Activated CD4-positive, alpha-beta memory T cell treated with anti-CD3 and anti-CD28 coated beads, Interleukin-2, amount 10 ng/mL, durations not matched to agents 7 days and 5 days (primary cell): ENCODE data around the gene NDUFV1. TPM values are rescaled to one million over a fixed set of nuclear protein-coding genes. Genes with fewer than 3 reads are reported as not detected.
"Not testable (repeated sequence)": the region's sequence is repeated elsewhere in the genome, so short reads cannot be mapped to it uniquely, and the experiment has no call there.

Source experiments
- CTCF ChIA-PET: fragments of 350-600 bp; sonication (Branson Sonifier 250); formaldehyde crosslinking; loops from one replicate; lab custom pipeline; 2021; ENCODE audit warnings: antibody characterized with exemption, inconsistent platforms; lab: Charles Lee
- POLR2A ChIA-PET: fragments of 350-600 bp; sonication (Branson Sonifier 250); formaldehyde crosslinking; loops from one replicate; lab custom pipeline; 2021; ENCODE audit warnings: antibody characterized with exemption; lab: Charles Lee
- DNase-seq: peaks from one replicate; pipeline ENCODE4 v3.0.0-alpha.2; 2020
- H3K27ac Mint-ChIP-seq: one replicate; pipeline ENCODE4 v1.8.0; 2021; ENCODE audit warnings: mild to moderate bottlenecking, mixed read lengths
- H3K27me3 Mint-ChIP-seq: one replicate; pipeline ENCODE4 v1.8.0; 2021; ENCODE audit warnings: mixed read lengths
- H3K36me3 Mint-ChIP-seq: one replicate; pipeline ENCODE4 v1.8.0; 2021; ENCODE audit warnings: low read depth, mixed read lengths
- H3K4me1 Mint-ChIP-seq: one replicate; pipeline ENCODE4 v1.8.0; 2021; ENCODE audit warnings: mixed read lengths
- H3K4me3 Mint-ChIP-seq: one replicate; pipeline ENCODE4 v1.8.0; 2021; ENCODE audit warnings: mild to moderate bottlenecking, mixed read lengths
- H3K9me3 Mint-ChIP-seq: one replicate; pipeline ENCODE4 v1.8.0; 2021; ENCODE audit warnings: mixed read lengths
- total RNA-seq, 2 experiments: library from RNA; stranded (reverse); gene quantifications; one replicate each; pipeline ENCODE4 v1.2.3, GENCODE V29; 2021

NDUFV1 gene
- total RNA-seq, 2 experiments from 2014 or later: 174 to 193 TPM

DNA sequence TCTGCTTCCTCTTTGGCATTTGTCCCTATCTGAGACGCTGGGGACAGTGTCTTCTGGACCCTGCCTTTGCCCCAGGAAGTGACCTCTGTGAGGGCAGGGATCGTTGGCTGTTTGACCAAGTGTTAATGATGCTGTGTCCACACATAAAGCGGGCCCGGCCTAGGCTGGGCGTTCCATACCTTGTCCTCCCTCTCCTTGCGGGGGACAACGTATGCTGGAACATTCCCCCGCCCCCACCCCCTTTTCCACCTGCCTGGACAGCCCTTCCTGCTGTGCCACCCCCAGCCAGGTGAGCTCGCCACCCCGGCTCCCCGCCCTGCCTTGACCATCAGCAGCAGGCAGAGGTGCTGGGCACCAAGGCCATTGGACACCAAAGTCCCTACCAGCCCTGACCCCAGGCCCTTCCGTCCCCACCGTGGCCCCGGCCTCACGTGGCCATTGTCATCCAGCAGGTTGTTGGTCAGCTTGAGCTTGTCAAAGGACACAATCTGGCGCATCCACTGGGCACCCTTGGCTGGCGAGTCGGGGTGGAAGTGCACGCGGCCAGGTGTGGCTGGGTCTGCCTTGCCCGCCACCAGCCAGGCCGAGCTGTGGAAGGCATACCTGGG lies 27.1 kb downstream of the NDUFV1 start:
- DNase-seq: no peak
- H3K4me3 Mint-ChIP-seq: no peak overlapping the region
- H3K27ac Mint-ChIP-seq: no peak overlapping the region
- H3K36me3 Mint-ChIP-seq: no peaks in the 10 kb centered on the region
- H3K9me3 Mint-ChIP-seq: no peaks in the 10 kb centered on the region
- peaks cover 22% of the 10 kb centered on the region for H3K4me1 Mint-ChIP-seq
- ChIA-PET POLR2A (no interaction called here), CTCF (no interaction called here)
- no peaks in the 10 kb centered on the region for H3K27me3 Mint-ChIP-seq

DNA sequence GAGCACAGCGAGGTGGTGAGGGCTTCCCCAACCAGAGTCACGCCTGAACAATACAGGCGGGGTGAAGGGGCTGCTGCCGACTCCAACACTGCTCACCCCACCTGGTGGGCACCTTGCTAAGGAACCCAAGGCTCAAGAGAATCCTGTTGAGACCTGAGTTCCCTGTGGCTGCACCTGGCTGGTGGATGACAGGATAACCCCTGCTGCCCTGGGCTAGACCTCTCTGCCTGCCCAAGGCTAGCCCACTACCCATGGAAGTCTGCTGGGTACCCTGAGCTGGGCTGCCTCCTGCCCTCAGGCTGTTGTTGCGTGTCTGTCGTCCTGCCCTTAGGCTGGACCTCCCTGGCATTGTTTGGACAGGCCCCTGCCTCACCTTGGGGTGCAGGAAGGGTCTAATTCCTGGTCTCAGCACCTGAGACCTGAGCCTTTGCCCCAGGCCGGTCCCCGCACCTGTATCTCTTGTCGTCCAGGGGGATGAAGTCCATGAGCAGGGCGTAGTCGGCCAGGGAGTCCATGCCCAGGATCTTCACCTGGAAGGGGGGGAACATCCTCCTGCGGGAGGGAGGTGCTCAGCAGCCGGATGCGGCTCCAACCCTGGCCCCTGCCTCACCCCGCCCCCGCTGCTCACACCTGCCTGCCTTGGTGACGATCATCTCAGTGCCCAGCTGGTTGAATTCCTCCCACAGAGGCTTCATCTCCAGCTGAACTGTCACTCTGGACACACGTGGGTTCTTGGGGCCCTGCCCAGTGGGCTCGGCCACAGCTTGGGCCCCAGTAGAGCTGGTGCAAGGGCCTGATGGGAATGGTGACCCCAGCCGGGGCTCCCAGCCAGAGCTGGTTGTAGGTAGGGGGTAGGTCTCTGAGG lies 27.9 kb downstream of the NDUFV1 start:
- Mint-ChIP-seq H3K4me3 (no peak overlapping the region), H3K27ac (no peak overlapping the region), H3K9me3 (no peaks in the 10 kb centered on the region), H3K4me1 (peaks cover 18% of the 10 kb centered on the region), H3K36me3 (no peaks in the 10 kb centered on the region), H3K27me3 (no peaks in the 10 kb centered on the region)
- POLR2A ChIA-PET: interaction anchor here (1.0 kb wide), 1 partner anchor 11 kb away, joined by 5 read pairs; no protein-coding TSS in a partner anchor
- CTCF ChIA-PET: no interaction called here
- DNase-seq: no peak

DNA sequence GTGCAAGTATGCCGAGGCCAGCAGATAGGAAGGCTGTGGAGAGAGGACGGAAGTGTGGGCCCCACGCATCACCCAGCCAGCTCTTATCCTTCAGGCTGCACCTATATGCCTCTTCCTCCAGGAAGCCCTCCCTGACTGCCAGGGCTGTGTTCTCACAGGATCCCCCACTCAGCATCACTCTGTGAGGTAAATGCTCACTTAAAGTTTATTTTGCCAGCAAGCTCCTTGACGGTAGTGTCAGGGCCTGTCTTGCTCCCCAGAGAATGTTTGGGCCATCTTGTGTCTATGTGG lies 28.4 kb downstream of the NDUFV1 start:
- no peak overlapping the region for H3K4me3 Mint-ChIP-seq
- no peaks in the 10 kb centered on the region for H3K9me3 Mint-ChIP-seq
- H3K36me3 Mint-ChIP-seq: no peaks in the 10 kb centered on the region
- H3K27me3 Mint-ChIP-seq: no peaks in the 10 kb centered on the region
- H3K27ac Mint-ChIP-seq: no peak overlapping the region
- peaks cover 18% of the 10 kb centered on the region for H3K4me1 Mint-ChIP-seq
- POLR2A ChIA-PET: interaction anchor here (1.0 kb wide), 1 partner anchor 11 kb away, joined by 5 read pairs; no protein-coding TSS in a partner anchor
- CTCF ChIA-PET: interaction anchor here (1.2 kb wide), 1 partner anchor 22 kb away, joined by 8 read pairs; no protein-coding TSS in a partner anchor
- DNase-seq: no peak

DNA sequence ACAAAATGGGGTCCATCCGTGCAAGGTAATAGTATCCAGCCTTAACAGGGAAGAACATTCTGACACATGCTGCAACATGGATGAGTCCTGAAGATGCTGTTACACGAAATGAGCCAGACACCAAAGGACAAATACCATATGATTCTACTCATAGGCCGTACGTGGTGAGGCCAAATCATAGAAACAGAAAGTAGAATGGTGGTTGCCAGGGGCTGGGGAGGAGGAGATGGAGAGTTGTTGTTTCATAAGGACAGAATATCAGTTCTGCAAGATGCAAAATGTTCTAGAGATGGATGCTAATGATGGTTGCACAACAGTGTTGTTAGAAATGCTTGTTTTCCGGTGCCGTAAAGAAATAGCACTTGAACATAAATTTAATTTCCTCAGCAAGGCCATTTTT lies 30.2 kb downstream of the NDUFV1 start:
- no peak for DNase-seq
- H3K36me3 Mint-ChIP-seq: no peaks in the 10 kb centered on the region
- peaks cover 9% of the 10 kb centered on the region for H3K4me1 Mint-ChIP-seq
- ChIA-PET POLR2A (interaction anchor here (1.6 kb wide), 1 partner anchor 23 kb away, joined by 3 read pairs; no protein-coding TSS in a partner anchor), CTCF (interaction anchor here (1.0 to 1.4 kb wide), 2 partner anchors 13 to 18 kb away, joined by 3 to 4 read pairs; no protein-coding TSS in a partner anchor)
- H3K9me3 Mint-ChIP-seq: no peaks in the 10 kb centered on the region
- H3K4me3 Mint-ChIP-seq: no peak overlapping the region
- no peak overlapping the region for H3K27ac Mint-ChIP-seq
- H3K27me3 Mint-ChIP-seq: no peaks in the 10 kb centered on the region

GRCh38 chr11:67637441-67637840 lies 30.7 kb downstream of the NDUFV1 start:
- H3K27ac Mint-ChIP-seq, DNase-seq, H3K9me3 Mint-ChIP-seq, CTCF ChIA-PET, H3K4me3 Mint-ChIP-seq, H3K36me3 Mint-ChIP-seq, POLR2A ChIA-PET, H3K4me1 Mint-ChIP-seq, H3K27me3 Mint-ChIP-seq: not testable (repeated sequence)

DNA sequence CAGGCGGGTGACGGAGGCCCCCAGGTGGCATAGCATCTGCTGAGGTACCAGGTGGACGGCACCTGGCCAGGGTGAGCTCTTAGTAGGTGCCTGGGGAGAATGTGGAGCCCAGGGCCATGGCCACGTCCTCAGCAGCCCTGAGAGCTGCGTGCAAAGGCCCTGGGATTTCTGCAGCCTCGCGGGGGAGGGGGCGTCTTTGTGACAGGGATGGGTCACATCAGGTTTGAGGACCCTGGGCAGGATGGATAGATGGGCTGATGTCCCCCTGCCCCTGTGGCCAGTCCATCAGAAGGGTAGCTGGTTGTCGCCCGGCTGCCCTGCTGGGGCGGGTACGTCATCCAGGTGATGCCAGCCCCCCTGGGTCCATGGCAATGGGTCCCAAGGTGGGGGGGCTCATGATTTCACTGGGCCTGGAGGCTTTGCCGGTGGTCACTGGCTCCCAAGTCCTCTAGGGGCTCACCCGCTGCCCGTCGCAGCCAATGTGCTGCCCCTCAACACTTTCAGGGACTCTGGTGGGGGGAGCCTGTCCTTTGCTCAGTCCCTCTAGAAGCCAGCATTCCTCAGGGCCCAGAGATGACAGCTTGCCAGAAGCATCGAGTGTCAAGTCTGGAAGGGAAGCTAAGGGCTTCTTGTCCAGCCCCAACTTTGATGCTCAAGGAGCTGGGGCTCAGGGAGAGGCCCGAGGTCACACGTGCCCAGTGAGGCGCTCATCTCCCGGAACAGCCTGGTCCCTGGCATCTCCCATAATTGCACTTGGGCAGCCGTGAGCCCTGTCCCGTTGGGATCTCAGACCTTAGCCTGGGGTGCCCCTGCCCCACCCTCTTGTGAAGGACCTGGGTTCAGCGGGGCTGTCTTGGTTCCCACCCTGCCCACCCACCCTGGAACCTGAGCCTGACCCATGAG lies 32.0 kb downstream of the NDUFV1 start:
- ChIA-PET CTCF (no interaction called here), POLR2A (interaction anchor here (0.6 to 1.0 kb wide), 2 partner anchors 9 to 12 kb away, joined by 3 read pairs; partner anchors contain the start of gene NUDT8)
- no peaks in the 10 kb centered on the region for H3K27me3 Mint-ChIP-seq
- no peak overlapping the region for H3K4me3 Mint-ChIP-seq
- no peak for DNase-seq
- H3K4me1 Mint-ChIP-seq: peaks cover 9% of the 10 kb centered on the region
- no peaks in the 10 kb centered on the region for H3K9me3 Mint-ChIP-seq
- H3K27ac Mint-ChIP-seq: no peak overlapping the region
- no peaks in the 10 kb centered on the region for H3K36me3 Mint-ChIP-seq

GRCh38 chr11:67639438-67639859 lies 32.7 kb downstream of the NDUFV1 start, which contains the start of gene TBX10:
TSS of gene TBX10 (minus strand) at chr11:67639763. CDS start at chr11:67639472, 291 bp downstream.
- Mint-ChIP-seq H3K9me3 (no peaks in the 10 kb centered on the region), H3K27ac (no peak within 1 kb of the TSS), H3K4me3 (no peak within 1 kb of the TSS), H3K27me3 (no peaks in the 10 kb centered on the region), H3K4me1 (peaks cover 9% of the 10 kb centered on the region), H3K36me3 (no peaks in the 10 kb centered on the region)
- CTCF ChIA-PET: no interaction called here
- no peak for DNase-seq
- POLR2A ChIA-PET: interaction anchor here (1.0 kb wide), 1 partner anchor 9 kb away, joined by 3 read pairs; the partner anchor contains the start of gene NUDT8

DNA sequence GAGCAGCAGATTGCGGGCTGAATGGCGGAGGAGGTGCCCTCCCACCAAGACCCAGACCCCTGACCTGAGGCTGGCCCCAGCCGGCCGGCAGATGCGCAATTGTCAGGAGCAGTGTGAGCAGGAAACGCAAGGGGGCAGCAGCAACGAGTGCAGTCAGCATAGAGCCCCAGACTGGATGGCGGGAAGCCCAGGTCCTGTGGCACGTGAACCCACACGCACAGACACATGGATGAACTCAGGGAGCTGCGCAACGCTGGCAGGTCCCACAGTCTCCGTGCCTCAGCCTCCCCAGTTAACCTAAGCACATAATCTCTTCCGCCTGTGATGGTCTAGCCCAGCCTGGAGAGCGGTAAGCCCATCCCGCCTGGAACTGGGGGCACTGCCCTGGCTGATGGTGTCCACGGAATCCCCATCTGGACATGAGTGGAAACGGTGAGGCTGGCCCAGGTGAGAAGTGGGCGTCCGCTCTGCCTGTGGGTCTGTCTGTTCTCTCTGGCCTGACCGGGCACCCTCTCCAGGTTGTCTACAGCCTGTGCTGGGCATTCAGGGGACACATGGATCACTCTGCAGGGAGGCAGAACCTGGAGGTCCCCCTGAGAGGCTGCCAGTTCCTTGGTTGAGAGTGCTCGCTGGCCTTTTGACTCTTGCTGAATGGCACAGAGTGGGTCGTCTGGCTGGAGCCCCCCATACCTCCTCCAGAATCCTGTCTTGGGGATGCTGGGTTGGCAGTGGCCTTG lies 33.5 kb downstream of the NDUFV1 start:
- peaks cover 9% of the 10 kb centered on the region for H3K4me1 Mint-ChIP-seq
- H3K27me3 Mint-ChIP-seq: no peaks in the 10 kb centered on the region
- no peak overlapping the region for H3K4me3 Mint-ChIP-seq
- H3K9me3 Mint-ChIP-seq: no peaks in the 10 kb centered on the region
- CTCF ChIA-PET: interaction anchor here (0.5 kb wide), 1 partner anchor 846 kb away, joined by 3 read pairs; no protein-coding TSS in a partner anchor
- H3K27ac Mint-ChIP-seq: no peak overlapping the region
- no peaks in the 10 kb centered on the region for H3K36me3 Mint-ChIP-seq
- POLR2A ChIA-PET: no interaction called here
- DNase-seq: peak; percentile 67

GRCh38 chr11:67640758-67641337 lies 34.1 kb downstream of the NDUFV1 start:
- Mint-ChIP-seq H3K4me3 (no peak overlapping the region), H3K4me1 (peaks cover 12% of the 10 kb centered on the region), H3K27me3 (no peaks in the 10 kb centered on the region), H3K36me3 (no peaks in the 10 kb centered on the region), H3K9me3 (no peaks in the 10 kb centered on the region), H3K27ac (no peak overlapping the region)
- ChIA-PET POLR2A (no interaction called here), CTCF (interaction anchor here (0.5 kb wide), 1 partner anchor 847 kb away, joined by 3 read pairs; no protein-coding TSS in a partner anchor)
- no peak for DNase-seq

GRCh38 chr11:67641338-67642172 lies 34.8 kb downstream of the NDUFV1 start:
- Mint-ChIP-seq H3K9me3 (no peaks in the 10 kb centered on the region), H3K4me3 (no peak overlapping the region), H3K36me3 (no peaks in the 10 kb centered on the region), H3K27me3 (peaks cover 3% of the 10 kb centered on the region), H3K4me1 (peaks cover 19% of the 10 kb centered on the region), H3K27ac (no peak overlapping the region)
- POLR2A ChIA-PET: no interaction called here
- CTCF ChIA-PET: no interaction called here
- no peak for DNase-seq
